Spinal cord (tissue), 10 donors: ENCODE results near the gene OR13C8. TPM values are rescaled to one million over a fixed set of nuclear protein-coding genes. Genes with fewer than 3 reads are reported as not detected.
"Not testable (repeated sequence)": the region's sequence is repeated elsewhere in the genome, so short reads cannot be mapped to it uniquely, and the experiment has no call there.

ENCODE experiments used
- DNase-seq, 6 donors: peaks; one replicate each; pipeline versions ENCODE4 v3.0.0 to v3.0.0-alpha.2; 2013 to 2015; ENCODE audit warnings: low spot score in 6 of 6, low read depth in 4 of 6
- H3K27ac ChIP-seq: one replicate; pipeline ENCODE4 v1.5.1; 2013; ENCODE audit warnings: low read depth, low read length, control low read depth
- H3K27me3 ChIP-seq: one replicate; pipeline ENCODE4 v1.6.1; 2013; ENCODE audit warnings: low read length; ENCODE audit not compliant: control insufficient read depth, insufficient read depth
- H3K36me3 ChIP-seq: one replicate; pipeline ENCODE4 v1.6.1; 2013; ENCODE audit warnings: low read length; ENCODE audit not compliant: control insufficient read depth, insufficient read depth
- H3K4me1 ChIP-seq: one replicate; pipeline ENCODE4 v1.6.1; 2013; ENCODE audit warnings: low read length; ENCODE audit not compliant: control insufficient read depth, insufficient read depth
- H3K4me3 ChIP-seq: one replicate; pipeline ENCODE4 v1.5.1; 2013; ENCODE audit warnings: low read depth, low read length, control low read depth
- H3K9me3 ChIP-seq: one replicate; pipeline ENCODE4 v1.6.1; 2013; ENCODE audit warnings: low read length; ENCODE audit not compliant: control insufficient read depth, insufficient read depth
- WGBS: methylation state at CpG from one replicate; pipeline ENCODE4 v1.1.5; 2013; ENCODE audit warnings: missing lambda C conversion rate; ENCODE audit not compliant: insufficient coverage; 5-methylcytosine and 5-hydroxymethylcytosine counted together
- polyA plus RNA-seq, 2 donors: library from polyadenylated mRNA; unstranded; fragments of 120-200 nt; gene quantifications; one replicate each; pipeline ENCODE4 v1.2.1, GENCODE V29; 2013; ENCODE audit not compliant: insufficient read length in 2 of 2
- total RNA-seq, 2 donors: library from RNA; depleted of rRNA in 1 of 2; stranded (reverse); fragments of 120-200 nt in 1 of 2; fragments of >200 nt in 1 of 2; gene quantifications; one replicate each; pipeline versions ENCODE4 v1.2.3 to v1.2.4, GENCODE V29; 2013 to 2014
- donor health status: healthy.

OR13C8 gene
- total and polyA plus RNA-seq, 4 donors = not detected

GRCh38 chr9:104572612-104573011 is 3.6 kb downstream of the OR13C8 start:
- WGBS = no CpG with 5 or more reads among the region's 1 CpG
- no peaks in the 10 kb centered on the region for H3K4me1 ChIP-seq
- DNase-seq = no peak
- no peak overlapping the region for H3K27ac ChIP-seq
- no peak overlapping the region for H3K4me3 ChIP-seq
- H3K27me3 ChIP-seq = no peaks in the 10 kb centered on the region
- H3K36me3 ChIP-seq = no peaks in the 10 kb centered on the region
- H3K9me3 ChIP-seq = no peaks in the 10 kb centered on the region

GRCh38 chr9:104575456-104575855 is 6.5 kb downstream of the OR13C8 start:
- Histone ChIP-seq H3K9me3 (no peaks in the 10 kb centered on the region), H3K36me3 (no peaks in the 10 kb centered on the region), H3K27me3 (no peaks in the 10 kb centered on the region), H3K4me1 (no peaks in the 10 kb centered on the region), H3K27ac (no peak overlapping the region), H3K4me3 (no peak overlapping the region)
- 82% methylated on average over 1 of the region's 2 CpGs for WGBS
- no peak for DNase-seq

DNA sequence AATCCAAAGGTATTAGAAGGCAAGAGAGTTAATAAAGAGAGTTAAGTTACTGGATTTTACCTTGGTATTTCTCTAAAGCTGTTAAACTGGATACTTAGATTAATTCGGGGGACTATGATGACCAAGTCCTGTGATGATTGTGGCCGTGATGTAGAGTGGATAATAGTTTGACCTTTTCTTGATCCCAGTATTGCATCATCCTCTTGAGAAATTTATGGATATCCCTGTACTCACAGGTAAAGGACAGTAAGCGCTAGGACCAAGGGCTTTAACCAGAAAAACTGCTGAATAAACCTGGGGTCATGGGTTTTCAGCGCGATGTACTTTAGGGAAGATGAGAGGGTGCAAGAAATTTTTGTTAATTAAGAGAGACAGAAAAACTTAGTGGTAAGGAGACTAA is 8.3 kb downstream of the OR13C8 start:
- H3K4me1 ChIP-seq = no peaks in the 10 kb centered on the region
- no peaks in the 10 kb centered on the region for H3K9me3 ChIP-seq
- no peak for DNase-seq
- H3K27ac ChIP-seq = no peak overlapping the region
- H3K4me3 ChIP-seq = no peak overlapping the region
- H3K27me3 ChIP-seq = no peaks in the 10 kb centered on the region
- no peaks in the 10 kb centered on the region for H3K36me3 ChIP-seq
- 100% methylated on average over 1 of the region's 5 CpGs for WGBS

- H3K4me3 ChIP-seq = no peak overlapping the region
- no peaks in the 10 kb centered on the region for H3K27me3 ChIP-seq
- H3K4me1 ChIP-seq = no peaks in the 10 kb centered on the region
- no CpG with 5 or more reads among the region's 1 CpG for WGBS
- H3K27ac ChIP-seq = no peak overlapping the region
- no peaks in the 10 kb centered on the region for H3K9me3 ChIP-seq
- DNase-seq = no peak
- H3K36me3 ChIP-seq = no peaks in the 10 kb centered on the region
These were observed 11.6 kb downstream of the OR13C8 start for GRCh38 chr9:104580562-104580961.

DNA sequence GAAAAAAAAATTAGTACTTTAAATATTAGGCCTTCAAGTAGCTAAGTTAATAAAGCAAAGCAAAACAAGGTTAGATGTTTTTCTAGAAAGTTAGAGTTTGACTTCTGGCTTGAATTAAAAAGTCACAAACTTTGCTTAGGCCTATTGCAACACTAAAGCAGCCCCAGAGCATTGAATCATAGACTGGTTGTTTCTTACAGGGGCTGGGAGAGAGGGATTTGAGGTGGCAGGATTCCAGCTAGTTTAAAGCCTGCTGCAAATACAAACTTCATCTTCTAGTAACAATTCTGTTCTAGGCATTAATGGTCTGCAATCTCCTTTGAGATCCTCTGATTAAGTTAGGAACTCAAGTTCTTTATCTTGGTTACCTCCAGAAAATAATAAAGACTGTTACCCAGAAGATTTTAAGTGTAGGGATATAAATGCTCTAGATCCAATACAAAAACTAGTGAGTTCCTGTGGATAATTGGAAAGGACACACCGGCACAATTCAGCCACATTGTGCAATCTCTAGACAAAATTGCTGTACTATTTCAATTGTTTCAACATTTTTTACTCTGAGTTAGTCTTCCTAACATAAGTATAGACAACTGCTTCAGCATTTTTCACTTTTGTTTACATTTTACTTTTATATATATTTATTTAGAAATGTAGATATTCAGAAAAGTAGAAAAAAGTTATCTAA is 17.7 kb downstream of the OR13C8 start:
- no CpG with 5 or more reads among the region's 1 CpG for WGBS
- H3K27me3 ChIP-seq = no peaks in the 10 kb centered on the region
- H3K4me1 ChIP-seq = no peaks in the 10 kb centered on the region
- no peak overlapping the region for H3K27ac ChIP-seq
- no peaks in the 10 kb centered on the region for H3K36me3 ChIP-seq
- peak in 2 of 6 donors; percentile 6 to 11 for DNase-seq
- H3K9me3 ChIP-seq = no peaks in the 10 kb centered on the region
- no peak overlapping the region for H3K4me3 ChIP-seq

GRCh38 chr9:104589626-104590025 is 20.7 kb downstream of the OR13C8 start:
- Histone ChIP-seq H3K36me3 (no peaks in the 10 kb centered on the region), H3K27me3 (no peaks in the 10 kb centered on the region), H3K4me3 (no peak overlapping the region), H3K4me1 (no peaks in the 10 kb centered on the region), H3K27ac (no peak overlapping the region), H3K9me3 (no peaks in the 10 kb centered on the region)
- no CpG with 5 or more reads among the region's 1 CpG for WGBS
- DNase-seq = no peak

DNA sequence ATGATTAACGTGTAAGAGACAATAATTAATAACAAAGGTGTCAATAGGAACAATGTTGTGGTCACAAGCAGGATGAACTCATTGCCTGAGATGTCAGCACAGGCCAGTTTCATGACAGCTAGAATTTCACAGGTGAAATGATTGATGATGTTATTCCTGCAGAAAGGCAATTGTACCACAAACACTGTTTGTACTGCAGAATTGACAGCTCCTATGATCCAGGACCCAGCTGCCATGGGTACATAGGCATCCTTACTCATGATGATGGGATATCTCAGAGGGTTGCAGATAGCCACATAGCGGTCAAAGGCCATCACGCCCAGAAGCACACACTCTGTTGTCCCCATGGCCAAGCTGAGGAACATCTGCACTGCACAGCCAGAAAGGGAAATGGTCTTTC is 29.8 kb downstream of the OR13C8 start:
- WGBS = 60% methylated on average over 1 of the region's 3 CpGs
- H3K27ac ChIP-seq = not testable (repeated sequence)

GRCh38 chr9:104599313-104599712 is 30.3 kb downstream of the OR13C8 start, which contains the start of gene OR13C5:
TSS of gene OR13C5 (minus strand) at chr9:104599413. CDS start at chr9:104599413, 0 bp downstream.
- not testable (repeated sequence) for H3K4me3 ChIP-seq, H3K9me3 ChIP-seq, H3K27ac ChIP-seq, H3K4me1 ChIP-seq, DNase-seq, H3K27me3 ChIP-seq, H3K36me3 ChIP-seq

More for the DNA sequence above, 29.8 kb downstream of the OR13C8 start:
- H3K4me1 ChIP-seq, DNase-seq, H3K9me3 ChIP-seq, H3K36me3 ChIP-seq, H3K4me3 ChIP-seq, H3K27me3 ChIP-seq: not testable (repeated sequence)

GRCh38 chr9:104604801-104605200 is 35.8 kb downstream of the OR13C8 start:
- DNase-seq = no peak
- no peaks in the 10 kb centered on the region for H3K27me3 ChIP-seq
- no peaks in the 10 kb centered on the region for H3K9me3 ChIP-seq
- no peak overlapping the region for H3K27ac ChIP-seq
- no peaks in the 10 kb centered on the region for H3K36me3 ChIP-seq
- 76% methylated on average over 3 of the region's 3 CpGs for WGBS
- no peak overlapping the region for H3K4me3 ChIP-seq
- H3K4me1 ChIP-seq = no peaks in the 10 kb centered on the region

DNA sequence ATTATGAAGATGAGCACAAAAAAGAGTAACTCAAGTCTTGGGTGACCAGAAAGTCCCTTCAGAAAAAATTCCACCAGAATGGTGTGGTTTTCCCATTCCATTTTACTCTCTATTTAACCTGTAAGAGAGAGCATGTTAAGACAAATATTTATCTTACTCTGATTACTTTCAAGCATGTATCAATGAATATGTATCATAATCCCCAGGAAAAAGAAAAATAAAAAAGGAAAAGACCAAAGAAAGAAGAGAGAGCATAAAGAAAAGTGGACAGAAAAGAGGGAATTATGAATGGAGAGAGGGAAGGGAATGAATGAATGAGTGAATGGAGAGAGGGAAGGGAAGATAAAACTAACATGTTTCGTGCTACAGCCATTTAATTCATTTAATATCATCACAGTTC is 36.6 kb downstream of the OR13C8 start, which contains the start of gene OR13C2:
OR13C2 (minus strand) TSS at position 101 of the 400 bp plus-strand sequence; CDS start at position 101, 0 bp downstream.
- not testable (repeated sequence) for H3K9me3 ChIP-seq, DNase-seq, H3K4me3 ChIP-seq, H3K36me3 ChIP-seq, H3K27me3 ChIP-seq, H3K4me1 ChIP-seq, H3K27ac ChIP-seq
- WGBS = no CpG with 5 or more reads among the region's 1 CpG
